H1 (cell line): ENCODE results near the gene SBF2. TPM values are rescaled to one million over a fixed set of nuclear protein-coding genes. Genes with fewer than 3 reads are reported as not detected.

Experiments used
- BRCA1 ChIP-seq: IDR thresholded peaks from 2 replicates; pipeline ENCODE4 v1.6.1; 2012; ENCODE audit warnings: low read depth, low read length, improper control_type of control experiment
- CHD2 ChIP-seq: IDR thresholded peaks from 2 replicates; pipeline ENCODE4 v1.6.1; 2012; ENCODE audit warnings: low read length, improper control_type of control experiment
- CHD7 ChIP-seq: fragments of 300-600 bp; sonication (generic); IDR thresholded peaks from 2 replicates; pipeline ENCODE4 v1.7.1; 2012; ENCODE audit warnings: low read length, moderate library complexity, mild to moderate bottlenecking, inconsistent platforms; ENCODE audit not compliant: insufficient replicate concordance
- CREB1 ChIP-seq: IDR thresholded peaks from 2 replicates; pipeline ENCODE4 v1.6.1; 2012; ENCODE audit warnings: inconsistent platforms
- EZH2 ChIP-seq: fragments of 200-600 bp; sonication (generic); IDR thresholded peaks from 2 replicates; pipeline ENCODE4 v1.7.1; 2012; ENCODE audit warnings: low read depth, mild to moderate bottlenecking, moderate library complexity, low read length, inconsistent platforms; ENCODE audit not compliant: severe bottlenecking
- JUND ChIP-seq: IDR thresholded peaks from 2 replicates; pipeline ENCODE4 v1.6.1; 2011; ENCODE audit warnings: mild to moderate bottlenecking, improper control_type of control experiment, low read length
- KDM5A ChIP-seq: fragments of 200-600 bp; IDR thresholded peaks from 2 replicates; pipeline ENCODE4 v1.7.1; 2012; ENCODE audit warnings: mild to moderate bottlenecking, low read length, inconsistent platforms, mixed read lengths
- POLR2A ChIP-seq, 2 experiments: IDR thresholded peaks; 1 replicate in 1 of 2; 2 replicates in 1 of 2; pipeline ENCODE4 v1.6.1; 2011; ENCODE audit warnings: low read depth in 2 of 2, low read length in 2 of 2, mild to moderate bottlenecking in 2 of 2; ENCODE audit errors: control extremely low read depth in 1 of 2
- RFX5 ChIP-seq: IDR thresholded peaks from 2 replicates; pipeline ENCODE4 v1.6.1; 2011; ENCODE audit warnings: low read depth, low read length, improper control_type of control experiment, borderline replicate concordance
- SIRT6 ChIP-seq: IDR thresholded peaks from one replicate; pipeline ENCODE4 v1.7.1; 2012; ENCODE audit warnings: low read length, inconsistent platforms
- YY1 ChIP-seq: IDR thresholded peaks from 2 replicates; pipeline ENCODE4 v1.6.1; 2011; ENCODE audit warnings: low read depth, mild to moderate bottlenecking, low read length
- polyA plus RNA-seq, 7 experiments: library from polyadenylated mRNA; depleted of rRNA in 3 of 7; stranded (reverse) in 5 of 7; unstranded in 2 of 7; fragments of >200 nt in 5 of 7; fragments of 200-250 nt in 2 of 7; gene quantifications; 1 replicate in 5 of 7; 2 replicates in 1 of 7; 4 replicates in 1 of 7; pipeline versions ENCODE4 v1.2.1 to v1.2.3, GENCODE V29; 2011 to 2013; ENCODE audit warnings: missing spikeins in 2 of 7, mixed read lengths in 2 of 7
- total RNA-seq: library from RNA; stranded (reverse); fragmentation: NEBNext Ultra II Directional; extraction: Animal tissue kit (Norgen Biotek cat#: 25700); gene quantifications from 2 replicates; pipeline ENCODE4 v1.2.1, GENCODE V29; 2021
- TF ChIP-seq, protein P1 (sequence below): IDR thresholded peaks from 2 replicates; pipeline ENCODE4 v1.6.1; 2011; ENCODE audit warnings: low read depth, mild to moderate bottlenecking, low read length; ENCODE audit not compliant: insufficient read depth

SBF2 gene
- total and polyA plus RNA-seq, 2 of the 8 experiments (the other 6 are each of a cell fraction or from before 2014, with no cell fraction given): 36.7 to 50.5 TPM

GRCh38 chr11:10268746-10269488 is 25.1 kb downstream of the SBF2 start (continued):
- TF ChIP-seq CHD7 (no peak), JUND (no peak), CHD2 (no peak), SIRT6 (no peak), KDM5A (no peak), RFX5 (no peak), BRCA1 (no peak), CREB1 (no peak), EZH2 (no peak), POLR2A (IDR thresholded peaks at IDR 0.05; ENCODE audit: control extremely low read depth in 1 of 2, low read depth in 2 of 2, low read length in 2 of 2) (no peak), YY1 (no peak)
- TF ChIP-seq, protein P1, sequence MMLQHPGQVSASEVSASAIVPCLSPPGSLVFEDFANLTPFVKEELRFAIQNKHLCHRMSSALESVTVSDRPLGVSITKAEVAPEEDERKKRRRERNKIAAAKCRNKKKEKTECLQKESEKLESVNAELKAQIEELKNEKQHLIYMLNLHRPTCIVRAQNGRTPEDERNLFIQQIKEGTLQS: no peak
